T-helper 17 cell (primary cell): Measurements from ENCODE around the gene ODR4. TPM values are rescaled to one million over a fixed set of nuclear protein-coding genes. Genes with fewer than 3 reads are reported as not detected.
"Not testable (repeated sequence)": the region's sequence is repeated elsewhere in the genome, so short reads cannot be mapped to it uniquely, and the experiment has no call there.

Source experiments
- ATAC-seq: fragments of 150-1000 bp; cut with Tn5 transposase; 2 replicates; pipeline ENCODE4 v1.10.0; 2021; ENCODE audit warnings: mild to moderate bottlenecking, moderate library complexity
- DNase-seq, 3 donors: peaks; one replicate each; pipeline versions ENCODE4 v3.0.0 to v3.0.0-alpha.2; 2020 to 2021
- H3K9me3 ChIP-seq: one replicate; pipeline ENCODE4 v1.7.0; 2013; ENCODE audit warnings: low read length, mild to moderate bottlenecking; ENCODE audit not compliant: control insufficient read depth, poor library complexity, severe bottlenecking
- H3K27ac Mint-ChIP-seq: one replicate; pipeline ENCODE4 v1.8.0; 2022; ENCODE audit warnings: mild to moderate bottlenecking, moderate library complexity, mixed read lengths
- H3K27me3 Mint-ChIP-seq: one replicate; pipeline ENCODE4 v1.8.0; 2022; ENCODE audit warnings: mixed read lengths
- H3K36me3 Mint-ChIP-seq: one replicate; pipeline ENCODE4 v1.8.0; 2022; ENCODE audit warnings: low read depth, mixed read lengths
- H3K4me1 Mint-ChIP-seq: one replicate; pipeline ENCODE4 v1.8.0; 2022; ENCODE audit warnings: mild to moderate bottlenecking, mixed read lengths
- H3K4me3 Mint-ChIP-seq: one replicate; pipeline ENCODE4 v1.8.0; 2022; ENCODE audit warnings: mild to moderate bottlenecking, moderate library complexity, mixed read lengths
- total RNA-seq, 4 donors: library from RNA in 2 of 4; stranded (reverse) in 2 of 4; gene quantifications; one replicate each; pipeline ENCODE4 v1.2.3 and lab custom pipeline; 2022 to 2026

ODR4 gene
- total RNA-seq, 2 donors from 2014 or later = 18.6 to 22.5 TPM

DNA sequence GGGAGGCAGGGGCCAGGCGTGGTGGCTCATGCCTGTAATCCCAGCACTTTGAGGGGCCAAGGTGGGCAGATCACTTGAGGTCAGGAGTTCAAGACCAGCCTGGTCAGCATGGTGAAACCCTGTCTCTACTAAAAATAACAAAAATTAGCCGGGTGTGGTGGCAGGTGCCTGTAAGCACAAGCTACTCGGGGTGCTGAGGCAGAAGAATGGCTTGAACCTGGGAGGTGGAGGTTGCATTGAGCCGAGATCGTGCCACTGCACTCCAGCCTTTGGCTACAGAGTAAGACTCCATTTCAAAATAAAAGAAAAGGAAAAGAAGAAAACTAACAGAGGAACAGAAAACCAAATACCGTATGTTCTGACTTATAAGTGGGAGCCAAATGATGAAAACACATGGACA lies 17.1 kb downstream of the ODR4 start:
- H3K4me1 Mint-ChIP-seq, DNase-seq, H3K27ac Mint-ChIP-seq, ATAC-seq, H3K27me3 Mint-ChIP-seq, H3K9me3 ChIP-seq: not testable (repeated sequence)
- Mint-ChIP-seq H3K36me3 (peaks cover 10% of the 10 kb centered on the region), H3K4me3 (peak overlapping the region; percentile 45)

DNA sequence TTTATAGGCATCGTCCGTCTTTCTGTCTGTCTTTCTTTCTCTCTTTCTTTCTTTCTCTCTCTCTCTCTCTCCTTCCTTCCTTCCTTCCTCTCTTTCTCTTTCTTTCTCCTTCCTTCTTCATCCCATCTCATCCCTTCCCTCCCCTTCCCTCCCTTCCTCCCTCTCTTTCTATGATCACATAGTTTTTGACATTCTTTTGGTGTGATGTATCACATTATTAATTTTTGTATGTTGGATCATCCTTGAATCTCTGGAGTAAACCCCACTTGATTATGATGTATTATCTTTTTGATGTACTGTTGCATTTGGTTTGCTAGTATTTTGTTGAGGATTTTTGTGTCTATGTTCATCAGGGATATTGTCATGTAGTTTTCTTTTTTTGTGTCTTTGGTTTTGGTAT lies 25.8 kb downstream of the ODR4 start:
- H3K9me3 ChIP-seq, H3K4me1 Mint-ChIP-seq, H3K36me3 Mint-ChIP-seq, H3K4me3 Mint-ChIP-seq, ATAC-seq, DNase-seq, H3K27me3 Mint-ChIP-seq: not testable (repeated sequence)
- peak overlapping the region; percentile 76 for H3K27ac Mint-ChIP-seq

DNA sequence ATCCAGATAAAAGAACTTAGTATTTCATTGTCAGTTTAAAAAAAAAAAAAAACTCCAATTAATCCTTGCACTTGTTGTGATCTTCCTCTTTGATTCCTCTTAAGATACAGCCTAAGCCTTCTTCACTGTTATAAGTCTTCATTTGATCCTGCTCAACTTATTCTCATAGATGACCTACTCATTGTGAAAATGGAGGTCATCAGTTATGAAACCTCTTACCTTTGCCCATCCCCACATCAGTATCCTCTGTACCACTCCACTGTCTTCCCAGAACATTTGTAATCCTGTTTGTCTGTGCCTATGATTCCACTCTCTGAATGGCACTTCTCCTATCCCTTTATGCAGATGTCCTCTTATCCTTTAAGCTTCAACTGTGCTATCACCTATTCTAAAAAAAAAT lies 28.0 kb downstream of the ODR4 start:
- H3K4me3 Mint-ChIP-seq = no peak overlapping the region
- H3K9me3 ChIP-seq = no peaks in the 10 kb centered on the region
- peaks cover 13% of the 10 kb centered on the region for H3K36me3 Mint-ChIP-seq
- H3K27ac Mint-ChIP-seq = peak overlapping the region; percentile 39
- H3K4me1 Mint-ChIP-seq = peaks cover 5% of the 10 kb centered on the region
- H3K27me3 Mint-ChIP-seq = no peaks in the 10 kb centered on the region
- DNase-seq (no peak), ATAC-seq (no peak)

DNA sequence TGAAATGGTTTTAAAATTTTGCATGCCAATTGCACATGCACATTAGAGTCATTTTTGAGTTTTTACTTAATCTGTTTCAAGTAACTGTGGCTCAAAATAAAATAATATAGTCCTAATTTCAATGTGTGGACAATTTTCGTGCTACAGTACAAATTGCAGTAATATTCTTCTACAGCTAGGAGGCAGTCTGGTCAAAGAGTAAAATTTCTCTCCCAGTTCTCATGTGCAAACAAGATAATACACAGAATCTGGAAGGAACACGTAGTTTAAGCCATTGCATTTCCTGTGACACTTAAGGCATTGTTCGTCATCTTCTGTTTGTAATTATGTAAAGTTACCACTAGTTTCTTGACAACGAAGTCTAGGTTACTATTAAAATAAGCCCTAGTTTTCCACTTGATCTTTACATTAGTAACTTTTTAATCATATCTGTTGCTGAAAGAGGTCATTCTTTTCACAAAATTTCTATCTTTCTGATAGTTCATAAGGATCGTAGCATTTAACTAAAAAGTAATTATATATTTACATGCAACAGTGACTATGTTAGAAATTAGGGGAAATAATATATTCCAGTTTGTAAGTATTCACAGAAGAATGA lies 28.9 kb downstream of the ODR4 start:
- no peaks in the 10 kb centered on the region for H3K9me3 ChIP-seq
- DNase-seq (no peak), ATAC-seq (peak; percentile 92)
- Mint-ChIP-seq H3K27ac (peak overlapping the region; percentile 16), H3K27me3 (no peaks in the 10 kb centered on the region), H3K4me1 (peaks cover 5% of the 10 kb centered on the region), H3K4me3 (no peak overlapping the region), H3K36me3 (peaks cover 13% of the 10 kb centered on the region)

DNA sequence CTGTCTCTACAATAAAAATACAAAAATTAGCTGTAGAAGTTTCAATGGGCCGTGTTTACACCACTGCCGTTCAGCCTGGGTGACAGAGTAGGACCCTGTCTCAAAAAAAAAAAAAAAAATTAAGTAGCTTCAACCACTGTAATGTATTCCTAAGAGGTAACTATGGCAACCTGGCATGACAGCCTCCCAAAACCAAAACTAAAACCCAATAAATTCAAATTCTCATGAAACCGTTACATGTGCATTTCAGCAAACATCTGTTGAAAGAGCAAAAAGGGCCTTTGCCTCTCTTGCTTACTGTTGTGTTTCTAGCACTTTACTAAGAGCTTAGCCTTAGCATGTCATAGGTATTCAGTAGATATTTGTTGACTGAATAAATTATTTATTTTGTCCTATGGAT lies 33.5 kb downstream of the ODR4 start:
- no peak for DNase-seq
- Mint-ChIP-seq H3K4me3 (no peak overlapping the region), H3K27ac (no peak overlapping the region), H3K36me3 (peaks cover 6% of the 10 kb centered on the region), H3K4me1 (no peaks in the 10 kb centered on the region), H3K27me3 (no peaks in the 10 kb centered on the region)
- ATAC-seq = no peak
- H3K9me3 ChIP-seq = no peaks in the 10 kb centered on the region

DNA sequence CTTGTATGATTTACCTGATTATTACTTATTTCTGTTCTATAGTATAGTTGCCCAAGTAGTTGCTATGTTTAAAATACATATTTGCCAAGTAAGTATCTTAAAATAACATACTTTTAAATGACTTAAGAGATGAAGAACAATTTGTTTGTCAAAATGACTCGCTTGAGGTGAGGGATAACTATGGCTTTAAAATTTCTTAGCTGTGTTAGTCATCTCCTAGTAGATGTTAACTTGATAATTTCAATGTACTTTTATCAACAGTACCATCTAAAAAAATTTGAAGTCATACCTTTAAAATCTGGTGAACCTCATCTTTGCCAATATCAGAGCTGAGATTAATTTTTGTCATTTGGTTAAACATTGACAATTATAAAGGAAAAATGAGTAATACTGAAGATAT lies 37.7 kb downstream of the ODR4 start:
- no peak for DNase-seq

DNA sequence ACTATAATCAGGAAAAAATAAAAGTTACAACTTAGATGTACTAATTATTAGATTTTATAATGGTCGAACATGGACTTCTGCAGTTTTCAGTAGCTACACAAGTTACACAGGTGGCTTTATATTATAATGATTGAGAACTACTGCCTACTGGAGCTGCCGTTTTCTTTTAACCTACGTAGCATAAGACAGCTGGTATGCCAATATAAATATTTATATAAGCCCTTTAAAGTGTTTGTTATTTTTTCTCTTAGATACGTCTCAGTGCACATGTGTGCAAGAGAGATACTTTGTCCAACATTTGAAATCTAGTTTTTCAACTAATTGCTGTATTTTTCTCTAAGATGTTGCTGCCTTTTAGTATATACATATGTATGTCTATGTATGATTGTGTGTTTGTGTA lies 42.9 kb downstream of the ODR4 start:
- Mint-ChIP-seq H3K27me3 (no peaks in the 10 kb centered on the region), H3K36me3 (peaks cover 3% of the 10 kb centered on the region), H3K4me3 (no peak overlapping the region), H3K27ac (no peak overlapping the region), H3K4me1 (peaks cover 7% of the 10 kb centered on the region)
- DNase-seq = no peak
- no peak for ATAC-seq
- H3K9me3 ChIP-seq = no peaks in the 10 kb centered on the region

More for the DNA sequence above, 37.7 kb downstream of the ODR4 start:
- H3K9me3 ChIP-seq = no peaks in the 10 kb centered on the region
- H3K27me3 Mint-ChIP-seq = no peaks in the 10 kb centered on the region
- H3K4me1 Mint-ChIP-seq = no peaks in the 10 kb centered on the region
- no peaks in the 10 kb centered on the region for H3K36me3 Mint-ChIP-seq
- no peak for ATAC-seq
- no peak overlapping the region for H3K27ac Mint-ChIP-seq
- H3K4me3 Mint-ChIP-seq = no peak overlapping the region

DNA sequence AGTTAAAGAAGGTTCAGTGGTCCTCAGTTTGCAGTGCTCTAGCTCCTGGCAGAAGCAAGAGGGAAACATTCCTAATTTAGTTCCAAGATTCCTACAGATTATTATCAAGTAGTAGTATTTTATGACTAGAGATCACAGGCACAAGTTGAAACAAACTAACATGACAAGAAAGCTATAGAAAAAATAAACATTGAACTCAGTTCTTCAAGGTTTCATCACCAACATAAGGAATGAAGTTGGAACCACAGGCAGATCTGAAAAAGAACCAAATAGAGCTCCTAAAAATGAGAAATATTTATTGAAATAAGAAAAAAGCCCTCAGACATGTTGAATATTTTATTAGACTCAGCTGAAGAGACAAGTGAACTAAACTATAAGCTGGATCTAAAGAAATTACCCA lies 44.7 kb downstream of the ODR4 start:
- DNase-seq (no peak), ATAC-seq (no peak)
- Mint-ChIP-seq H3K27me3 (no peaks in the 10 kb centered on the region), H3K4me1 (peaks cover 7% of the 10 kb centered on the region), H3K36me3 (peaks cover 3% of the 10 kb centered on the region), H3K27ac (peak overlapping the region; percentile 93), H3K4me3 (no peak overlapping the region)
- no peaks in the 10 kb centered on the region for H3K9me3 ChIP-seq

DNA sequence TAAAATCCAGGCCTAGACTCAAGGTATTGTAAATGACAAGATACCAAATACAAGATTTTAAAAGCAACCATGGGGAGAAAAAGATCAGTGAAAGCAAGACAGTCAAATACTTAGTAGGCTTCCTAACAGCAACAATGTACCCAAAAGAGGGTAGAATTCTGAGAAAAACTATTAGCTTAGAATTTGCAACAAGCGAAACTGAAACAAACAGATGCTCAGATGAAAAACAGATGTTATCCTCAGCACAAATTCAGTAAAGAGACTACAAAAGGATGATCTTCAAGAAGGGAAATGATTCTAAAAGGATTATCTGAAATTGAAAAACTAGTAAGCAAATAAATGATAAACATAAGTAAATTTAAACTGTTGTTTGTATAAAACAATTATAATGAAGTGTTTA lies 45.3 kb downstream of the ODR4 start:
- H3K36me3 Mint-ChIP-seq = peaks cover 3% of the 10 kb centered on the region
- H3K9me3 ChIP-seq = no peaks in the 10 kb centered on the region
- H3K4me1 Mint-ChIP-seq = peaks cover 7% of the 10 kb centered on the region
- H3K27ac Mint-ChIP-seq = peak overlapping the region; percentile 93
- no peaks in the 10 kb centered on the region for H3K27me3 Mint-ChIP-seq
- ATAC-seq = no peak
- no peak overlapping the region for H3K4me3 Mint-ChIP-seq
- no peak for DNase-seq

DNA sequence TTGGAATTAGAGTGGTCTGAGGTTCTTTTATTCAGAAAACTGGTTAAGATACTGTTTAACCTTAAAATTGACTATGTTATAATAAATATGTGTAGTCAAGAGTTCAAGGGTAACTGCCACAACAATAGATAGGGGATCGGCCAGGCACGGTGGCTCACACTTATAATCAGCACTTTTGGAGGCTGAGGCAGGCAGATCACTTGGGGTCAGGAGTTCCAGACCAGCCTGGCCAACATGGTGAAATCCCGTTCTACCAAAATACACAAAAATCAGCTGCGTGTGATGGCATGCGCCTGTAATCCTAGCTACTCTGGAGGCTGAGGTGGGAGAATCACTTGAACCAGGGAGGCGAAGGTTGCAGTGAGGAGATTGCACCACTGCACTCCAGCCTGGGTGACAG lies 45.8 kb downstream of the ODR4 start:
- peak overlapping the region; percentile 93 for H3K27ac Mint-ChIP-seq
- no peak for ATAC-seq
- H3K4me3 Mint-ChIP-seq = no peak overlapping the region
- DNase-seq = no peak
- H3K4me1 Mint-ChIP-seq = peaks cover 7% of the 10 kb centered on the region
- peaks cover 3% of the 10 kb centered on the region for H3K36me3 Mint-ChIP-seq
- H3K27me3 Mint-ChIP-seq = no peaks in the 10 kb centered on the region
- no peaks in the 10 kb centered on the region for H3K9me3 ChIP-seq

DNA sequence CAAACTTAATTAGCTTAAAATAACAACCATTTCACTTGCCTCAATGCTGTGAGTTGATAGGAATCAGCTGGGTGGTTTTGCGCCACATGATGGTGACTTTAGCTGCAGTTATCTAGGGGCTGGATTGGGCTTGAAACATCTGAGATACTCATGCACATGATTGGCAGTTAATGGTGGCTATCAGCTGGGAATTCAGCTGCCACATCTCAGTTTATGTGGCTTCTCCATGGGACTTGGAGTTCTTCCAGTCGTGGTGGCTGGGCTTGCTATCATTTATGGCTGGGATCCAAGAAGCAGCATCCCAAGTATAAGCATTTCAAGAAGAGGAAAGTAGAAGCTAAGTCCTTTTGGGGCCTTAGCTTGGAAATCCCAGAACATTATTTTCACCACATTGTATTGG lies 48.9 kb downstream of the ODR4 start:
- Mint-ChIP-seq H3K4me3 (no peak overlapping the region), H3K36me3 (peaks cover 2% of the 10 kb centered on the region), H3K4me1 (peaks cover 5% of the 10 kb centered on the region), H3K27ac (no peak overlapping the region), H3K27me3 (no peaks in the 10 kb centered on the region)
- DNase-seq = no peak
- H3K9me3 ChIP-seq = no peaks in the 10 kb centered on the region
- ATAC-seq = no peak

DNA sequence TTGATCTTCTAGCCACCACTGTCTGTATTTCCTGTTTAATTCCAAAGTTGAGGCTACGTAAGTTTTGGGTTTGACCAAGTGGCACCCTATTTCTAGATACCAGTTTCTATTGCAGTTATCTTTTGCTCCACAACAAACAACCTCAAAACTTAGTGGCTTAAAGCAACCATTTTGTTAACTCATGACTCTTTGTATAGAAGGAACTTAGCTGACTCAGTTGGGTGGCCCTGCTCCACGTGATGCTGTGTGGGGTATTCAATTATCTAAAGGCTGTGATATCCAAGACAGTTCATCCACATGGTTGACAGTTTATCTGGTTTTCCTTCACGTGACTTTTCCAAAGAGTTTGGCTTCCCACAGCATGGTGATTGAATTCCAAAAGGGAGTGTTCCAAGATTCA lies 50.5 kb downstream of the ODR4 start:
- Mint-ChIP-seq H3K4me3 (no peak overlapping the region), H3K27me3 (no peaks in the 10 kb centered on the region), H3K27ac (no peak overlapping the region), H3K4me1 (no peaks in the 10 kb centered on the region), H3K36me3 (peaks cover 2% of the 10 kb centered on the region)
- H3K9me3 ChIP-seq = no peaks in the 10 kb centered on the region
- DNase-seq (no peak), ATAC-seq (no peak)

DNA sequence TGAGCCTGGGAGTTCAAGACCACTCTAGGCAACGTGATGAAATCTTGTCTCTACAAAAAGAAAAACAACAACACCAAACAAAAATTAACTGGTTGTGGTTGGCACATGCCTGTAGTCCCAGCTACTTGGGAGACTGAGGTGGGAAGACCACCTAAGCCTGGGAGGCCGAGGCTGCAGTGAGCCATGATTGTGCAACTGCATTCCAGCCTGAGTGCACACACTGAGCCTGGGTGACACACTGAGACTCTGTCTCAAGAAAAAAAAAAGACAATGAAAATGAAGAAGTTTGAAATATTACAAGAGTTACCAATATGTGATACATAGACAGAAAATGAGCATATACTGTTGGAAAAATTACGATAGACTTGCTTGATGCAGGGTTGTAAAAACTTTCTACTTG lies 53.4 kb downstream of the ODR4 start:
- H3K36me3 Mint-ChIP-seq = peaks cover 2% of the 10 kb centered on the region
- ATAC-seq (no peak), DNase-seq (no peak)
- no peak overlapping the region for H3K27ac Mint-ChIP-seq
- H3K4me1 Mint-ChIP-seq = no peaks in the 10 kb centered on the region
- H3K4me3 Mint-ChIP-seq = no peak overlapping the region
- no peaks in the 10 kb centered on the region for H3K9me3 ChIP-seq
- H3K27me3 Mint-ChIP-seq = no peaks in the 10 kb centered on the region

DNA sequence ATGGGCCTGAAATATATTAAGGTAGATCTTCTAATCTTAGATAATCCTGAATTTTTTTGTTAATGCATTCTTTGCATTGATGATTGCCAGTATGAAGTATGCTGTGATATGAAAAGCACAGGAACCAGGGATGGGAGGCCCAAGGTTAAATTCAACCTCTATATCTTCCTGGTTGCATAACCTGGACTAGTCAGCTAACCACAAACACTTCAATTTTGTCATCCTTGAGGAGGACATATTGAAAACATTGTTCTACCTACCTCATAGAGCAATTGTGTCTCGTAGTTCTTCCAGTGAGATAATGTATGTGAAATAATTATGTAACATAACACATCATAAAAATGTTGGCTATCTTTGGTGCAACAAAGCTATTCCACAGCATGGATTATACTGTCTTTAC lies 59.7 kb downstream of the ODR4 start:
- no peaks in the 10 kb centered on the region for H3K27me3 Mint-ChIP-seq
- peaks cover 3% of the 10 kb centered on the region for H3K36me3 Mint-ChIP-seq
- peaks cover under 1% of the 10 kb centered on the region for H3K4me1 Mint-ChIP-seq
- H3K4me3 Mint-ChIP-seq = no peak overlapping the region
- ATAC-seq (no peak), DNase-seq (no peak)
- no peak overlapping the region for H3K27ac Mint-ChIP-seq
- H3K9me3 ChIP-seq = no peaks in the 10 kb centered on the region
